GM18909 (cell line): ENCODE results near the gene NEURL3.
"Not testable (repeated sequence)": the region's sequence is repeated elsewhere in the genome, so short reads cannot be mapped to it uniquely, and the experiment has no call there.

Experiments used
- ATAC-seq: cut with Tn5 transposase; IDR thresholded peaks from one replicate; pipeline ENCODE4 v1.9.1; 2021; ENCODE audit warnings: mild to moderate bottlenecking; ENCODE audit not compliant: unreplicated experiment, poor library complexity

The NEURL3 gene, protein sequence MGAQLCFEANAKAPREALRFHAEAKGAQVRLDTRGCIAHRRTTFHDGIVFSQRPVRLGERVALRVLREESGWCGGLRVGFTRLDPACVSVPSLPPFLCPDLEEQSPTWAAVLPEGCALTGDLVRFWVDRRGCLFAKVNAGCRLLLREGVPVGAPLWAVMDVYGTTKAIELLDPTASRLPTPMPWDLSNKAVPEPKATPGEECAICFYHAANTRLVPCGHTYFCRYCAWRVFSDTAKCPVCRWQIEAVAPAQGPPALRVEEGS

DNA sequence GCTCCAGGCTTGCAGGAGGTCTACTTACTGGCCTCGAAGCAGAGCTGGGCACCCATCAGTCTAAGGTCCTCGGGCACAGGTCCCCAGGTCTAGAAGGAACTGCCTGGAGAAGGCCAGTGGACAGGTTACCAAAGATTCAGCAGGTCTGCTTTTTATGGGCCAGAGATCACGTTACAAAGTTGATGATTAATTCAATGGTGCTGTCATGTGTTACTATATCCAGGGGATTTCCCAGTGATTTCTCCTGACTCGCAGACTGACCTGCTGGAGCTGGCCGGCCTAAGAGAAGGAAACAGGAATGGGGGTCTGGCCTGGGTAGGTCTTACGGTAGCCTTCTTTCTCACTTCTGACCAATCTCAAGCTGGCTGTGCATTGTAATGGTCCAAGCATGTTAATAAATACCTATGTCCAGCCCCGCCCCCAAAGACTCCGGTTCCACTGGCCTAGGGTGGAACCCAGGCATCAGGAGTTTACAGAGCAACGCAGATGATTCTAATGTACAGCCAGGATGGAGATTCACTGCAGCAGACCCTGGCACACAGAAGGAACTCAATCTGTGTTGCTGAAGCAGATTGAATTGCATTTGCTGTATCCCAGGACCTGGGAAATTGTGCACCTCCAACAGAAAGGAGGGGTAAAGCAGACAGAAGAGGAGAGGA lies at the start of gene NEURL3:
NEURL3 (minus strand) TSS at position 127 of the 659 bp plus-strand sequence; CDS start at position 56, 71 bp downstream.
- no peak for ATAC-seq

DNA sequence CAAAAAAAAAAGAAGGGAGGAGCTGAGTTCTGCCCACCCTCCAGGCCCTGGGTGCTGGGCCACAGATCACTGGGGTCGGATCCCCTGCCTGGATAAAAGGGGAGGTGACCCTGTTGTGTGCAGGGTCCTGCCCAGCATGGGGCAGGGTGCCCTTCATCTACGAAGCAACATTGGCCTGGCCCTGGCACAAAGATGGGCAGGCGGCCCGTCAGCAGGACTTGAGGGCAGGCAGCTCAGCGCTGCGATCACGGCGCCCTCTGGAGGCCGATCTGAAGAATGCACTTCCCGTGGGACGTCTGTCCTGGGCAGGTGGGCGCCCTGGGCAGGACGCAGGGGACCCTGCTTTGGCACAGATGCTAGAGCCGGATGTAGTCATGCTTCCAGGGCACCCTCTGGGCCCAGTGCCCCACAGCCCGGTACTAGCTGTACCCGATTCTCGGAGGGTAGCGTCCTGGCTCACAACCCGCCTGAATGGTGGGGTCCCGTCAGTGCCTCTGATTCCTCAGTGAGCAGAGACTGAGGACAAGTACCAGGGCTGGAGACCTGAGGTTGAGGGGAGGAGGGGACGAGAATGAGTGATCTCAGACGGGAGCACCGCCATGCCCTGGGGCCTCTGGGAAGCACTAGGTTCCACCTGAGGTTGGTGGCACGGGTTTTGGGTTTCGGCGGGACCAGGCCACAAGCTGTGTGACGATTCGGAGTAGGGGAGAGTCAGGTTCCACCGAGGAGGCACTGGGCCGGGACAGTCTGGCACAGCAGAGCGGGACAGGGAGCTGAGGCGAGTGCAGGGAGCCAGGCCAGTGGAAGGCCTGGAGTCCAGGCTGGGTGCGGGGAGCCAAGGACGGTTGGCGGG lies 49.4 kb upstream of the NEURL3 start:
- ATAC-seq, result peak; percentile 58

DNA sequence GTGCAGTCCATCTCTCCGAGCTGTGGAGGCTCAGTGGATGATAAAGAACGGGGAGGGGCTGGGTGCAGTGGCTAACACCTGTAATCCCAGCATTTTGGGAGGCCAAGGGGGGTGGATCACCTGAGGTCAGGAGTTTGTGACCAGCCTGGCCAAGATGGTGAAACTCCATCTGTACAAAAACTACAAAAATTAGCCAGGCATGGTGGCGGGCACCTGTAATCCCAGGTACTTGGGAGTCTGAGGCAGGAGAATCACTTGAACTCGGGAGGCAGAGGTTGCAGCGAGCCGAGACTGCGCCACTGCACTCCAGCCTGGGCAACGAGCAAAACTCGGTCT lies 48.8 kb upstream of the NEURL3 start:
- ATAC-seq, result not testable (repeated sequence)

DNA sequence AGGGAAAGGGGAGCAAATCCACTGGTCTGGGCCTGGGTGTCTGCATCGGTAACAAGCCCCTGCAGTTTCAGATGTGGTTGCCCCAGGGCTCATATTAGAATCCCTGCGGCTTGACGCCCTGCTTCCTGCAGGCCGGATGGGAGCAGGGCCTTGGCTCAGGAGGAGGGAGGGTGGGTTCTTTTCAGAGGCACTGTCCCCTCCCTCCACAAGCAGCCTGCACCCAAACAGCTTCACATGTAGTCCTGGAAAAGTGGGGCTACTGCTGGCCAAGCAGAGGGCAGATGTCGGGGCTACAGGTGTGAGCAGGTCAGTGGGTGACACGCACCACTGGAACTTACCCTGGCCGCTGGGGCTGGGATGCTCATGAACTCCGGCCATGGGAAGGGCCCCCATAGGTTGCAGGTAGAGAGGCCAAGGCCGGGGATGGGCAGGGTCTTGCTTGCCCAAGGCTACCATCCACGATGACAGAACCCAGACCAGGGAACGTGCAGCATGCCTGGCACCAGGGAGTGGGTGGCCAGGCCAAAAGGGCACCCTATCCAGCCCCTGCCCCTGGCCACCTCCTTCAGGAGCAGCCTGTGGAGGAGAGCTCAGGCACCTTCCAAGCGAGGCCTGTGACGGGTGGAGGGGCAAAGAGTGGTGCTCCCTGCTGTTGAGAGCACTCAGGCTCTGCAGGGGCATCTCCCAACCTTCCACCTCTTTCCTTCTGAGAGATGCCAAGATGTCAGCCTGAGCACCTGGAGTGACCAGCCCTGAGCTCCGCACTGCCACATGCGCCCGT lies 48.2 kb upstream of the NEURL3 start:
- ATAC-seq, result no peak

DNA sequence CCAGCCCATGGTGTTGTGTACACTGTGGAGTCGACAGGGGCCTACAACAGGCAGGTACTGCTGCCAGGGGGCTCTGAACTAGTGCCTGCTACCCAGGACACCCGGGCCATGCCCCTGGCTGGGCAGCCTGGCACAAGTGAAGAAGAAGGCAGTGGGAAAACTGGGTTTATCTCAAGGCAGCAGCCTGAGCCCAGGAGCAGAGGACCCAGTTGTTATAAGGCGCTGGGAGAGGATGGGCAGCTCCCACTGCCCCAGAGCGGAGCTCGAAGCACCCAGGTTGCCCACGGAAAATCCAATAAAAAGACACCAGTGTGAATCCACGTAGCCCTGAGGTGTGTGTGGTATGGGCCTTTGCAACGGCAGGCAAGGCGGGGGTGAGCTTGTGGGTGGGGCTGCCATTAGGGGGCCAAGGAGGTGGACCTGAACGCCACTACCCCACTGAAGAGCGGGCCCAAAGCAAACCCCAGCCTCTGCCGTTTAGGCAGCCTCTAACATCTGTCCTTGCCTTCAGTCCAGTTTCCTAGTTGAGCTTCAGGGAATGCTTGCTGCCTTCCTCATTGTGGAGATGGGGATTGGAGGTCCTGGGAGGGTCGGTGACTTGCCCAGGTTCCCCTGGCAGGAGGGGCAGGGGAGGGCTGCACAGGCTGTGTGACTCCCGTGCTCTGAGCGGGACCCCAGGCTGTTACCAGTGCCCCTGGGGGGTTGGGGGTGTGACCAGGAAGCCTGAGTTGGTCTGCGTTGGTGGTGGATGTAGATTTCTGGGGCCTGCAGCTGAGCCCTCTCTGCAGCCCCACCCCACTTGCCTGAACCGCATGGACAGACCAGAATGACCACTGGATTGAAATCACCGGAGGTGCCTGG lies 47.4 kb upstream of the NEURL3 start:
- ATAC-seq, result no peak

DNA sequence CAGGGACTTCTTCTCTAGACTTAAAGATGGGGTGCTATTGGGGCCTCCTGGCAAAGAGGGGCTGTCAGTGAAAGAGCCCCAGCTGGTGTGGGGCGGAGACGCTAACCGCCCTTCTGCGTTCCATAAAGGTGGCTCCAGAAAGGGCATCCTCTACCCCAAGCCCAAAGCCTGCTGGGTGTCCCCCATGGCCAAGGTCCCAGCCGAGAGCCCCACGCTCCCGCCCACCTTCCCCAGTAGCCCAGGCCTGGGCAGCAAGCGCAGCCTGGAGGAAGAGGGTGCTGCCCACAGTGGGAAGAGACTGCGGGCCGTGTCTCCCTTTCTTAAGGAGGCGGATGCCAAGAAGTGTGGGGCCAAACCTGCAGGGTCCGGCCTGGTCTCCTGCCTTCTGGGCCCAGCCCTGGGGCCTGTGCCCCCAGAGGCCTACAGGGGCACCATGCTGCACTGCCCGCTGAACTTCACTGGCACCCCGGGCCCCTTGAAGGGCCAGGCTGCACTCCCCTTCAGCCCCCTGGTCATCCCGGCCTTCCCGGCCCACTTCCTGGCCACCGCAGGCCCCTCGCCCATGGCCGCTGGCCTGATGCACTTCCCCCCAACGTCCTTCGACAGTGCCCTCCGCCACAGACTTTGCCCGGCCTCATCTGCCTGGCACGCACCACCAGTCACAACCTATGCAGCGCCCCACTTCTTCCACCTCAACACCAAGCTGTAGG lies 46.6 kb upstream of the NEURL3 start:
- no peak for ATAC-seq

DNA sequence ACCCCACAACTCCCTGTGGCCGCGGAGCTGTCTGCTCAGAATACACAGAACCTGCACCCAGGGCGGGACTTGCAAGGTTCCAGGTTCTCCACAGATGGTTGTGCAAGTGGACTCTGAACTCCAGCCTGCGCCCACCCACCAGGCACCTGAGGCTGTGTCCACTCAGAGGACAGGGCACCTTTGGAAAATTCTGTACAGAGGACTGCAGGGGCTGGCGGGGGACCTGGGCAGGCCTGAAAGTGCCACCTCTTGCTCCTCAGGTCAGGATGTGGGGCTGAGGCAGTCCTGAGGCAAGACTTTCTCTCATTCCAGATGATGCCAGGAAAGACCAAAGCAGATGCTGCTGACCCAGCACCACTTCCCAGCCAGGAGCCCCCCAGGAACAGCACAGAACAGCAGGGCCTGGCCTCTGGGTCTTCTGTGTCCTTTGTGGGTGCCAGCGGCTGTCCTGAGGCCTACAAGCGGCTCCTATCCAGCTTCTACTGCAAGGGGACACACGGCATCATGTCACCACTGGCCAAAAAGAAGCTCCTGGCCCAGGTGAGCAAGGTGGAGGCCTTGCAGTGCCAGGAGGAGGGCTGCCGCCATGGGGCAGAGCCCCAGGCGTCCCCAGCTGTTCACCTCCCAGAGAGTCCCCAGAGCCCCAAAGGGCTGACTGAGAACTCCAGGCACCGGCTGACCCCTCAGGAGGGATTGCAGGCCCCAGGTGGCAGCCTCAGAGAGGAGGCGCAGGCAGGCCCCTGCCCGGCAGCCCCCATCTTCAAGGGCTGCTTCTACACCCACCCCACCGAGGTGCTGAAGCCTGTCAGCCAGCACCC lies 45.8 kb upstream of the NEURL3 start:
- ATAC-seq, result no peak

DNA sequence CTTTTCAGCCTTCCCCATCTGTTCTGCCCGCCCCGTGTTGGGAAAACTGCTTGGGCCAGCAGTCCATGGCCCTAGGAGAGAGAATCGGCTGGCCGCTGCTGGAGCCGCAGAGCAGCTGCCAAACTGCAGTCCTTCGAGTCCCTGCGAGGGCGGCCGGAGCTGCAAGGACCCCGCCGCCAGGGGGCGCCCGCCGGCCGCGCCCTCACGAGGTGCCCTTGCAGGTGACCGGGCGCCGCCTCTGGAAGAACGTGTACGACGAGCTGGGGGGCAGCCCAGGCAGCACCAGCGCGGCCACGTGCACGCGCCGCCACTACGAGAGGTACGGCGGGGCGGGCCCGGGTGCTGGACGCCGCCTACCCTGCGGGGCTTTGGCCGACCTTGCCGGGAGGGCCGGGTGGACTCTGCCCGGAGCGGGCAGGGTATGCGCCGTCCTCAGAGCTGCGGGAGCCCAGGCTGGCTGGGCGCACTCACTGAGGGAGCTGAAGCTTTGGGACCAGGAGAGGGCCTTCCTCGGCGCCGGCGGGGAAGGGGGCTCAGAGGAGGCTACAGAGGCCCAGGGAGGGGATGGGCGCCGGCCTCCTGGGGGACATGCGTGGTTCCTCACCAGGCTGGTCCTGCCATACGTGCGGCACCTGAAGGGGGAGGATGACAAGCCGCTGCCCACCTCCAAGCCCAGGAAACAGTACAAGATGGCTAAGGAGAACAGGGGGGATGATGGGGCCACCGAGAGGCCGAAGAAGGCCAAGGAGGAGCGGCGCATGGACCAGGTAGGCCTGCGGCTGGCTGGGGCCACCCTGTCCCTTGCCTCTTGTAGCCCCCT lies 45.0 kb upstream of the NEURL3 start:
- ATAC-seq, result no peak

DNA sequence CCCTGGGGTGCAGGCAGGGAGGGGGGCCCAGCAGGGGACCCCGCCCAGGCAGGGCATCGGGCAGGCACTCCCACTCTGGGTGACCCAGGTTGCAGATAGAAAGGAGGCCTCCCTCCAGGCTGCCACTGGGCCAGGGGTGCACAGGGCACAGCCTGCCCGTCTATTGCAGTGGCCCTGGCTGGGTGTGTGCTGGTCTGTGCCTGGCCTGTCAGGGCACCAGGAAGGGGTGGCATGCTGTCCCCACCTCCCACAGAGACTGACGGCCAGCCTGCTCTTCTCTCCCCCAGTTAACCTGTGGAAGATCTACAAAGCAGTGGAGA lies 44.3 kb upstream of the NEURL3 start:
- ATAC-seq, result no peak

DNA sequence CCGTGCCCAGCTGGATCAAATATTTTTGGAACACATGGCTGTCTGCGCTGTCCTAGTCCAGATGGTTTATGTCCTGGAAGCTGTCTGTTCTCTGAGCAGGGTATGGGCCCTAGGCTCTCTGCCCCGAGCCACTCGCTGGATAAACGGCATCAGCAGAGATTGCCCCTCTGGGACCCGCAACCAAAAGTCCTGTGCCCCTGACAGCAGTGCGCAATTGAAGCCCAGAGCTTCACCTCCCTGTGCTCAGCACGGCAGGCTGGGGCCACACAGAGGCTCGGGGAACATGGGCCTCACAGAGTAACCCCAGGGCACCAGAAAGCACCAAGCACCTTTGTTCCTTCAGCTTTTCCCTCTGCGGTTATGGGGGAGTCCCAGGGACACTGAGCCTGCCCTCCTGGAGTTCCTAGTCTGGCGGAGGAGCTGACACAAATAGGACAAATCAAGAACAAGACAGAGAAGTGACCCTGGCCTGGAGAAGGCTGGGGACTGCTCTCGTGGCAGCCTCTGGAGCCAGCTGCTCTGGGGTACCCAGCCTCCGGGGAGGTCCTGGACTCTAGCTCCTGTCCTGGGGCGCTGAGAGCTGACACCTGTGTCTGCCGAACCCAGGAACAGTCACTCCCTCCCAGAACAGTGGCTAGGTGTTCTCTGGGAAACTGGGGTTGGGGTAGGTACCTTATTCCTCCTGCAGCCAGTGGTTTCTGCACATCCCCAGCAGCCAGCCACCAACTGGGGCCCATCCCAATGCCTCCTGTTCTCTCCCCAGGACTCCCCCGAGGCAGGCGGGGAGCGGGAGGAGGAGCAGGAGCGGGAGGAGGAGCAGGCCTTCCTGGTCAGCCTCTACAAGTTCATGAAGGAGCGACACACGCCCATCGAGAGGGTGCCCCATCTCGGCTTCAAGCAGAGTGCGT lies 43.7 kb upstream of the NEURL3 start:
- no peak for ATAC-seq

DNA sequence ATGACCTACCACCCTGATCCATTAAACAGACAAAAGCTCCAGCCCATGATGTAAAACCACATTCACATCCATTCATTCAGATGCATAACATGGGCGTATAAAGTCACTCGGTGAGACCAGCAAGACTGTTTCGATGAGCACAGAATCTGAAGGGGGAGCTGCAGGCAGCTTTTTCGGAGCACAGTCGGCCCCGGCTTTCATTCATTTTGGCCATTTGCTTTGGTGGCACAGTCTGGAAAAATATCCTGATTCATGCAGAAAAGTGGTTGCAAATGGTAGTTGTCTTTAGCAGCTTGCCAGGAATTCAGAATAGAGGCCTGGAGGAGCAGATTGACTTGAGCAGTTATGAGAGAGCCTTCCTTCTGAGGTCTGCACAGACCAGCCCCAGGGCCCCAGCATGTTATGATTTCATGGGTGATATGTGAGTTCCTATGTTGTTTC lies 42.6 kb upstream of the NEURL3 start:
- ATAC-seq, result no peak

DNA sequence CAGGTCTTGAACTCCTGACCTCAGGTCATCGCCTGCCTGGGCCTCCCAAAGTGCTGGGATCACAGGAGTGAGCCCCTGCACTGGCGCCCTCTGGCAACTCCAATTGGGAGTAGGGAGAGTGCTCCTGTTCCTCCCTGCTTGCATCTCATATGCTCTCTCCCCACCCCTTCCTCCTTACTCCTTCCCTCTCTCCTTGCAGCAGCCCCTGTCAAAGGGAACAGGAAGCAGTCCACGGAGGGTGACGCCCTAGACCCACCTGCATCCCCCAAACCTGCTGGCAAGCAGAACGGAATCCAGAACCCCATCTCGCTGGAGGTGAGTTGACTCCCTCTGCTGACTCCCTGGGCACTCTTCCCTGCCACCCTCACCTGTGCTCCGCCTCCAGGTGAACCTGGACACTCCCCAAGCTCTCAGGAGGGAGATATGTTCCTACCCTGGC lies 42.1 kb upstream of the NEURL3 start:
- ATAC-seq, result no peak

DNA sequence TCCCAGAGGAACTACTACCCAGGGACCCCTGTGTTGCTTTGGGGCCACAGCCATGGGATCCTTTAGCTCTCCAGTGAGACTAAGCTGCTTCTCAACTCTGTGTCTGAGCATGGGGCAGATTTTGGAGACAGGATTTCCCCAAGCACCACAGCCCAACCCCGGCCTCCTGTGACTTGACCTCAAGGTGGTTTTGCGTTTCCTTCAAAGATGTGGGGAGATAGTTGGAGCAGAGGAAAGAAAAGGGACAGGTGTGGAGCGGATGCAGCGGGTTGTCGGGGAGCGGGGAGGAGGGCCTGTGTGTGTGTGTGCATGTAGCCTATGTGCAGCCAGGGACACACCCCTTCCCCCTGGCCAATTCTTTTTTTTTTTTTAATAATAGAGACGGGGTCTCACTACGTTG lies 41.6 kb upstream of the NEURL3 start:
- ATAC-seq, result no peak

DNA sequence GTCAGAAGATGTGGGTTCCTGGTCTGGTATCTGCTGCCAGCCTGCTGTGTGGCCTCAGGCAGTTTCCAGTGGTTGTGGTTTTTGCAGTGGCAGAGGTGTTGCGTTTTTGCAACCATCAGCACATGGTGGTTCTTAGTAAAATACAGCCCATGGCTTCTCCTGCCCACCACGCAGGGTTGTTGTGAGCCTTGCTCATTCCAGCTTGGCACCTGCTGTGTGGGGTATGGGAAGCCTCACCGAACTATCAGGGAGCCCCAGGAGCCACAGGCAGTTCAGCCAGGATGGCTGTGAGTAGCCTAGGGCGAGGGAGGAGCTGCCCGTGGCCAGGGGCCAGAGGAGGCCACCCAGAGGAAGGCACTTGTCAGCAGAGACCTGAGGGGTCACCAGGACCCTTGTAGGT lies 41.2 kb upstream of the NEURL3 start:
- ATAC-seq, result no peak

DNA sequence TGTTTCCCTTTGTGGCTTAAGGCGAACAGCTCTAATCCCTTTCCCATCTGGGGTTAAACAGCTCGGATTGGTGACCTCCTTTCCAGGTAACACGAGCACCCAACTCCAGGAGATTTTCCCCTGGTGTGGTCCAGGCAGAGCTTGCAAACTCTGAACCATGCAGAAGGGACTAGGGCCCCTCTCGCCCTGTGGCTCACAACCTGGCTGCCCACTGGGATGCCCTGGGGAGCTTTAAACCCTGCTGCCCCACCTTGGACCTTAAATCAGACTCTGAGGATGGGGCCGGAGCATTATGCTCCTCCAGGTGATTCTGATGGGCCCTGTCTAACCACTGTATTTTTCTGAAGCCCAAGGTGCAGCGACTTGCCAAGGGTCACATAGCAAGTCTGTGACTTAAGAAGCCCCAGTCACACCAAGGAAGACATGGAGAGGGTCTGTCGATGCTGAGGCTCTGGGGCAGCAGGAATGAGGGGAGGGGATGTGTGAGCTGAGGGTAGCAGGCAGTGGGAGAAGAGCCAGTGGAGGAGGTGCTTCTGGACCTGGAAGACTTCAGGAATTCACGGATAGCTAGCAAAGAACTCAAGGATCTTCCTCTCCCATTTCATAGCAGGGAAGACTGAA lies 37.3 kb upstream of the NEURL3 start:
- no peak for ATAC-seq
